Smooth muscle cell (in vitro differentiated cells): ENCODE data around the gene COX7B2. TPM values are rescaled to one million over a fixed set of nuclear protein-coding genes. Genes with fewer than 3 reads are reported as not detected.

Experiments
- DNase-seq: peaks from one replicate; lab custom pipeline; 2025; ENCODE audit not compliant: unreplicated experiment; lab: John Stamatoyannopoulos, UW
- H2AFZ ChIP-seq: fragments of 200-600 bp; sonication (generic); 2 replicates; pipeline ENCODE4 v1.6.0; 2016; ENCODE audit warnings: antibody characterized with exemption, low read depth, mild to moderate bottlenecking
- H3F3A ChIP-seq: fragments of 200-600 bp; sonication (generic); 2 replicates; pipeline ENCODE4 v1.6.0; 2017; ENCODE audit warnings: antibody characterized with exemption, low read depth
- H3K27ac ChIP-seq: fragments of 200-600 bp; sonication (generic); 2 replicates; pipeline ENCODE4 v1.5.1; 2016; ENCODE audit warnings: low read depth, mild to moderate bottlenecking
- H3K27me3 ChIP-seq: fragments of 200-600 bp; sonication (generic); 2 replicates; pipeline ENCODE4 v1.6.1; 2016; ENCODE audit warnings: low read depth, mild to moderate bottlenecking
- H3K36me3 ChIP-seq: fragments of 200-600 bp; sonication (generic); 2 replicates; pipeline ENCODE4 v1.5.1; 2016; ENCODE audit warnings: low read depth
- H3K4me1 ChIP-seq: fragments of 200-600 bp; sonication (generic); 2 replicates; pipeline ENCODE4 v1.5.1; 2016; ENCODE audit warnings: low read depth
- H3K4me2 ChIP-seq: fragments of 200-600 bp; sonication (generic); 2 replicates; pipeline ENCODE4 v1.6.0; 2016; ENCODE audit warnings: mild to moderate bottlenecking
- H3K4me3 ChIP-seq: fragments of 200-600 bp; sonication (generic); 2 replicates; pipeline ENCODE4 v1.5.1; 2016; ENCODE audit warnings: mild to moderate bottlenecking
- H3K79me2 ChIP-seq: fragments of 200-600 bp; sonication (generic); 2 replicates; pipeline ENCODE4 v1.6.0; 2016; ENCODE audit warnings: low read depth, mild to moderate bottlenecking
- H3K9ac ChIP-seq: fragments of 200-600 bp; sonication (generic); 2 replicates; pipeline ENCODE4 v1.6.0; 2016; ENCODE audit warnings: low read depth
- H3K9me3 ChIP-seq: fragments of 200-600 bp; sonication (generic); replicated peaks from 2 replicates; pipeline ENCODE4 v1.5.1; 2016; ENCODE audit warnings: low read depth
- H4K20me1 ChIP-seq: fragments of 200-600 bp; sonication (generic); 2 replicates; pipeline ENCODE4 v1.6.0; 2016; ENCODE audit warnings: low read depth
- WGBS: methylation state at CpG from one replicate; pipeline ENCODE4 v1.1.7; 2016; ENCODE audit warnings: low lambda C conversion rate; 5-methylcytosine and 5-hydroxymethylcytosine counted together
- polyA plus RNA-seq: library from polyadenylated mRNA; unstranded; fragments of >200 nt; fragmentation: Nextera tagmentation; extraction: Ambion mirVana; gene quantifications from 2 replicates; pipeline ENCODE4 v1.2.1, GENCODE V29; 2016
- total RNA-seq: library from RNA; depleted of rRNA; stranded (reverse); fragments of >200 nt; gene quantifications from 2 replicates; pipeline ENCODE4 v1.2.3, GENCODE V29; 2014
- TF ChIP-seq, protein P1 (sequence below): fragments of 200-600 bp; sonication (generic); IDR thresholded peaks from 2 replicates; pipeline ENCODE4 v1.5.1; 2017; ENCODE audit warnings: borderline replicate concordance, mild to moderate bottlenecking, antibody characterized with exemption; ENCODE audit not compliant: insufficient read depth, poor library complexity, severe bottlenecking

The COX7B2 gene
- total and polyA plus RNA-seq, 2 experiments from 2014 or later, result not detected

DNA sequence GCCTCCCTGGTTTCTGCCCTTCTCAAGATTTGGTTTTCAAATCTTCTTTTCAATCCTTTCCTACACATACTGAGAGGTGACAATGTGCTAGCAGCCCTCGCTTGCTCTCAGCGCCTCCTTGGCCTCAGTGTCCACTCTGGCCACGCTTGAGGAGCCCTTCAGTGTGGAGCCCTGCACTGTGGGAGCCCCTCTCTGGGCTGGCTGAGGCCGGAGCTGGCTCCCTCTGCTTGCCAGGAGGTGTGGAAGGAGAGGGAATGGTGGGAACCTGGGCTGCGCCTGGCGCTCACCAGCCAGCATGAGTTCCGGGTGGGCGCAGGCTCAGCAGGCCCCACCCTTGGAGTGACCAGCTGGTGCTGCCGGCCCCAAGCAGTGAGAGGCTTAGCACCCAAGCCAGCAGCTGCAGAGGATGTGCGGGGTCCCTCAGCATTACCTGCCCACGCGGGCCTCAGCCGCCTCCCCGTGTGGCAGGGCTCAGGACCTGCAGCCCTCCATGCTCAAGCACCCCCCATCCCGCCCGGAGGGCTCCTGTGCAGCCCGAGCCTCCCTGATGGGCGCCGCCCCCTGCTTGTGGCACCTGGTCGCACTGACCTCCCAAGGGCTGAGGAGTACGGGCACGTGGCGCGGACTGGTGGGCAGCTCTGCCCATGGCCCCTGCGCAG is 127.5 kb downstream of the COX7B2 start:
- H3K9me3 ChIP-seq, result no peaks in the 10 kb centered on the region
- TF ChIP-seq, protein P1, sequence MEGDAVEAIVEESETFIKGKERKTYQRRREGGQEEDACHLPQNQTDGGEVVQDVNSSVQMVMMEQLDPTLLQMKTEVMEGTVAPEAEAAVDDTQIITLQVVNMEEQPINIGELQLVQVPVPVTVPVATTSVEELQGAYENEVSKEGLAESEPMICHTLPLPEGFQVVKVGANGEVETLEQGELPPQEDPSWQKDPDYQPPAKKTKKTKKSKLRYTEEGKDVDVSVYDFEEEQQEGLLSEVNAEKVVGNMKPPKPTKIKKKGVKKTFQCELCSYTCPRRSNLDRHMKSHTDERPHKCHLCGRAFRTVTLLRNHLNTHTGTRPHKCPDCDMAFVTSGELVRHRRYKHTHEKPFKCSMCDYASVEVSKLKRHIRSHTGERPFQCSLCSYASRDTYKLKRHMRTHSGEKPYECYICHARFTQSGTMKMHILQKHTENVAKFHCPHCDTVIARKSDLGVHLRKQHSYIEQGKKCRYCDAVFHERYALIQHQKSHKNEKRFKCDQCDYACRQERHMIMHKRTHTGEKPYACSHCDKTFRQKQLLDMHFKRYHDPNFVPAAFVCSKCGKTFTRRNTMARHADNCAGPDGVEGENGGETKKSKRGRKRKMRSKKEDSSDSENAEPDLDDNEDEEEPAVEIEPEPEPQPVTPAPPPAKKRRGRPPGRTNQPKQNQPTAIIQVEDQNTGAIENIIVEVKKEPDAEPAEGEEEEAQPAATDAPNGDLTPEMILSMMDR, result no peak
- no peaks in the 10 kb centered on the region for H3K27me3 ChIP-seq
- H3K4me1 ChIP-seq, result no peaks in the 10 kb centered on the region
- H3F3A ChIP-seq, result no peaks in the 10 kb centered on the region
- H3K4me3 ChIP-seq, result no peak overlapping the region
- no peaks in the 10 kb centered on the region for H3K36me3 ChIP-seq
- no peaks in the 10 kb centered on the region for H4K20me1 ChIP-seq
- H2AFZ ChIP-seq, result no peak overlapping the region
- 97% methylated on average over 24 of the region's 25 CpGs for WGBS
- no peak overlapping the region for H3K27ac ChIP-seq
- DNase-seq, result no peak
- no peaks in the 10 kb centered on the region for H3K79me2 ChIP-seq
- no peak overlapping the region for H3K4me2 ChIP-seq
- no peak overlapping the region for H3K9ac ChIP-seq

DNA sequence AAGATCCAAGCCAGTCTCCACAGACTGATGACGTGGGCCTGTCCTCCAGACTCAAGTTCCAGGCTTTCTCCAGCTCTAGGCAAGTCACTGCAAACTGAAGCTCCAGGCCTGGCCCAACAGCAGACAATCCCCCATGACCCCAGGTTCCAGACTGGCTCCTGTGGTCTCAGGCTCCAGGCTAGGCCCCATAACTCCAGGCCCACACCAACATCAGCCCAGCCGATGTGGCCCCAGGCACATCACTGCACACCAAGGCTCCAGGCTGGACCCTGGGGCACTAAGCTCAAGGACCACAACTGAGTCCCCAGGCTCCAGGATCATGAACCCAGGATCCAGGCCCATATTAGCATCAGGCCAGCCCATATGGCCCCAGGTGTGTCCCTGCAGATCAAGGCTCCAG is 143.6 kb downstream of the COX7B2 start:
- no peaks in the 10 kb centered on the region for H3K27me3 ChIP-seq
- no peak overlapping the region for H3K4me3 ChIP-seq
- H3K4me2 ChIP-seq, result no peak overlapping the region
- H3K9me3 ChIP-seq, result no peaks in the 10 kb centered on the region
- no peak for DNase-seq
- no peak overlapping the region for H3K9ac ChIP-seq
- no peaks in the 10 kb centered on the region for H3K36me3 ChIP-seq
- H3K27ac ChIP-seq, result no peak overlapping the region
- no peaks in the 10 kb centered on the region for H3K4me1 ChIP-seq
- H3F3A ChIP-seq, result no peaks in the 10 kb centered on the region
- H3K79me2 ChIP-seq, result no peaks in the 10 kb centered on the region
- TF ChIP-seq, protein P1, result no peak
- no peaks in the 10 kb centered on the region for H4K20me1 ChIP-seq
- WGBS, result 70% methylated on average over 2 of the region's 2 CpGs
- H2AFZ ChIP-seq, result no peak overlapping the region

DNA sequence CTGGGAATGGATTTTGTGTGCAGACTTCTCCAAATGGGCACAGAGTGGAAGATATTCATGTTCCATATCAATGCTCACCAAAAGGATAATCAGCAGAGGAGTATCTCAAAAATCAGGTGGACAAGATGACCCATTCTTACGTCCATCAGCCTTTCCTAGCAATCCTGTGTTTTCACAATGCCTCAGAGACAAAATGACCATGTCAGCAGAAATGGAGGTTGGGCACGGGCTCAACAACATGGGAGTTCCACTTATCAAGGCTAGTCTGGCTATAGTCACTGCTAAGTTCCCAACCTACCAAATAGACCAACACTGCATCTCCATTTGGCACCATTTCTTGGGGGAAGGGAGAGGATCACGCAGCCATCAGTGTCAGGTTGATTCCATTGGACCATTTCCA is 179.0 kb downstream of the COX7B2 start:
- Histone ChIP-seq H2AFZ (no peak overlapping the region), H3K9me3 (no peaks in the 10 kb centered on the region), H3K36me3 (no peaks in the 10 kb centered on the region), H3K79me2 (no peaks in the 10 kb centered on the region), H3K27me3 (no peaks in the 10 kb centered on the region), H3F3A (no peaks in the 10 kb centered on the region), H3K27ac (no peak overlapping the region), H4K20me1 (no peaks in the 10 kb centered on the region), H3K4me1 (no peaks in the 10 kb centered on the region), H3K4me2 (no peak overlapping the region), H3K9ac (no peak overlapping the region), H3K4me3 (no peak overlapping the region)
- no peak for DNase-seq
- WGBS, result 74% methylated on average over 3 of the region's 3 CpGs
- TF ChIP-seq, protein P1, result no peak

DNA sequence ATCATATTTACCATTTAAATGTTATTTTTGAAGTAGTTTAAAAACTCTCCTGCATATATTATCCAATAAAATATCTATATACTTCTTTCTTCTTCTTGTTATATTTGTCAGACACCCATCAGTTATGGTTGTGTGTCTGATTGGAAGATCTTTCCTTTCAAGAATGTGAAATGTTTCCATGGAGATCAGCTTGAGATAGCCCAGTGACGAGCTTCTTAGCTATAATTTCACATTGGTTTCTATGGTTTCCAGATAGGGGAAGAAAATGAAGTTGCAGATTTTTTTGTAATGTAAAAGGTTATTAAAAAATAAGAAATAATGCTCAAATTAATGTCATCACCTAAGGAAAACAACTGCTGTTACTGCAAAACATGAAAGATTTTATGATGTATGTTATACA is 189.0 kb downstream of the COX7B2 start:
- WGBS, result 60% methylated on average over 1 of the region's 1 CpG
- no peaks in the 10 kb centered on the region for H3K9me3 ChIP-seq
- no peak overlapping the region for H2AFZ ChIP-seq
- no peak overlapping the region for H3K4me2 ChIP-seq
- H3K27ac ChIP-seq, result no peak overlapping the region
- TF ChIP-seq, protein P1, result no peak
- no peak for DNase-seq
- no peaks in the 10 kb centered on the region for H3F3A ChIP-seq
- H3K36me3 ChIP-seq, result no peaks in the 10 kb centered on the region
- H3K9ac ChIP-seq, result no peak overlapping the region
- no peak overlapping the region for H3K4me3 ChIP-seq
- no peaks in the 10 kb centered on the region for H3K79me2 ChIP-seq
- H3K4me1 ChIP-seq, result no peaks in the 10 kb centered on the region
- H4K20me1 ChIP-seq, result no peaks in the 10 kb centered on the region
- no peaks in the 10 kb centered on the region for H3K27me3 ChIP-seq
